Activated naive CD8-positive, alpha-beta T cell treated with anti-CD3 and anti-CD28 coated beads for 36 hours (primary cell): ENCODE measurements around the gene PAQR5. TPM values are rescaled to one million over a fixed set of nuclear protein-coding genes. Genes with fewer than 3 reads are reported as not detected.
"Not testable (repeated sequence)": the region's sequence is repeated elsewhere in the genome, so short reads cannot be mapped to it uniquely, and the experiment has no call there.

ENCODE experiments used
- DNase-seq: peaks from one replicate; pipeline ENCODE4 v3.0.0; 2021
- H3K27ac Mint-ChIP-seq: one replicate; pipeline ENCODE4 v1.8.0; 2022; ENCODE audit warnings: mild to moderate bottlenecking, moderate library complexity, mixed read lengths
- H3K27me3 Mint-ChIP-seq: one replicate; pipeline ENCODE4 v1.8.0; 2022; ENCODE audit warnings: mild to moderate bottlenecking, mixed read lengths
- H3K36me3 Mint-ChIP-seq: one replicate; pipeline ENCODE4 v1.8.0; 2021; ENCODE audit warnings: mild to moderate bottlenecking, mixed read lengths
- H3K4me1 Mint-ChIP-seq: one replicate; pipeline ENCODE4 v1.8.0; 2021; ENCODE audit warnings: mixed read lengths
- H3K4me3 Mint-ChIP-seq: one replicate; pipeline ENCODE4 v1.8.0; 2022; ENCODE audit warnings: mild to moderate bottlenecking, moderate library complexity, mixed read lengths
- H3K9me3 Mint-ChIP-seq: one replicate; pipeline ENCODE4 v1.8.0; 2022; ENCODE audit warnings: mixed read lengths
- total RNA-seq, 2 experiments: library from RNA; stranded (reverse); gene quantifications; one replicate each; pipeline ENCODE4 v1.2.3, GENCODE V29; 2021

PAQR5 gene
- total RNA-seq, 2 experiments from 2014 or later = 0.06 to 0.23 TPM

DNA sequence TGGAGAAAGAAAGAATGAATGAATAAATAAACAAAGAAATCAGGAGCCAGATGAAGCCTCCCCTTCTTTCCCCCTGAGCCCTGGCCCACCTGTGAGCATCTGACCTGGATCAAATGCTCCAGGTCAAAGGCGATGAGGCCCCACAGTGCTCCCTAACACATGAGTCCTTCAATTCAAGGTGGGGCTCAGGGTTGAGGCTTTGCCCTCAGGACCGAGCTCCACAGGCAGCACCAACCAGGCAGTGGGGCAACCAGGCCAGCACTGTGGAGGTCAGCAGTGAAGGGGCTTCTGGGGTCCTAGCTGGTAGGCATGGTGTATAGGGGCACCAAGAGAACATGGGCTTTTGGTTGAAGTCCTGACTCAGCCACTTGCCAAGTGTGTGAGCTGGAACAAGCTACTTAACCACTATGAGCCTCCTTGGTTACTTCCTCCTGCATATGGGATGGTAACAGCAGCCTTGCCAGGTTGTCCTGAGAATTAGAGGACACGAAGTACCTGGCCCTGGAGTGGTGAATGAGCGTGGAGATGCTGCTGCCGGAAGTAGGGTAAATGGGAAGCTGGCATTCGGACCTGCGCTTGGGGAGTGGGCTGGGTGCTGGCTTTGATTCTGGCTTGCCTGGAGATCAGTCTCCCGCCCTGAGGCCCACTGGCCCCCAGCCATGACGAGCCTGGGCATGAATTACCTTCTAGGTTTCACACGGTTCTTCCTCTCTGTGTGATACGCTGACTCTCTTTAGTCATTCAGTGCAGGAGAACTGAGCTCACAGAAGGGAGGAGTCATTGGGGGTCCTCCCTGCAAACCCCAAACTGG, 10.0 kb upstream of the PAQR5 start:
- H3K4me1 Mint-ChIP-seq = no peaks in the 10 kb centered on the region
- H3K36me3 Mint-ChIP-seq = no peaks in the 10 kb centered on the region
- no peak overlapping the region for H3K4me3 Mint-ChIP-seq
- DNase-seq = no peak
- H3K9me3 Mint-ChIP-seq = no peaks in the 10 kb centered on the region
- peaks cover 2% of the 10 kb centered on the region for H3K27me3 Mint-ChIP-seq
- H3K27ac Mint-ChIP-seq = no peak overlapping the region

DNA sequence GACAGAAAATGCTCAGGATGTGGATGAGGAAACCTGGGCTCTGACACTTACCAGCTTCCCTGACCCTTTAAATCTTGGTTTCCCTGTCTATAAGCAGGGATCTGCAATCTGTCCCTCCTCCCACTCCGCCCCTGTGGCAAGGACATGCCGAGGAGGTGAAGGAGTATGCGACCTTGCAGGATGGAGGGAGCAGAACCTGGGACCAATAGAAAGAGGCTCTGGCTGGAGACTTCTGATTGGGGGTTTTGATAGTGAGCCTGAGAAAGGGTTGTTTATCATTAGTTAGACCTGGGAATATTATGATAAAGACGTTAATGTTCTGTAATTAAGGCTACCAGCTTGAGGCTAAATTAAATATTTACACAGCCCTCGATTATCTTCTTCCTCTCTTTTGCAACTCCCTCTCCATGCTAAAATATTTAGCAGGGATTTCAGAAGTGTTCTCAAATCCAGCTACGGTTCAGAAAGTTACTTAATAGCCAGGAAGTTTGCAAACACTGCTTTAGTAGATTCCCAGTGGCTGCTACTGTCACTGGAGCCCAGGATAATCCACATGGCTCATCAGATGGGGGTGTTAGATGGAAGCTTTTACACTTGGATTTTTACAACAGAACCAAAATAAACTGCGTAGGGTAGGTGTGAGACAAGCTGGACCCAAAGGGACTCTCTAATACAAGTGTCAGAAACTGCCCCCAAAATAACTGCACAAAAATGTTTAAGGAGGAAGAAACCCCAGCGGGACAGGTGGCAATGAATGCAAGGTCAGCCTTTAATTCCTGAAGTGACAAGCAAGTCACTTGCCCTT, 9.2 kb upstream of the PAQR5 start:
- no peaks in the 10 kb centered on the region for H3K4me1 Mint-ChIP-seq
- DNase-seq = no peak
- H3K9me3 Mint-ChIP-seq = no peaks in the 10 kb centered on the region
- no peaks in the 10 kb centered on the region for H3K27me3 Mint-ChIP-seq
- H3K4me3 Mint-ChIP-seq = no peak overlapping the region
- no peak overlapping the region for H3K27ac Mint-ChIP-seq
- H3K36me3 Mint-ChIP-seq = no peaks in the 10 kb centered on the region

DNA sequence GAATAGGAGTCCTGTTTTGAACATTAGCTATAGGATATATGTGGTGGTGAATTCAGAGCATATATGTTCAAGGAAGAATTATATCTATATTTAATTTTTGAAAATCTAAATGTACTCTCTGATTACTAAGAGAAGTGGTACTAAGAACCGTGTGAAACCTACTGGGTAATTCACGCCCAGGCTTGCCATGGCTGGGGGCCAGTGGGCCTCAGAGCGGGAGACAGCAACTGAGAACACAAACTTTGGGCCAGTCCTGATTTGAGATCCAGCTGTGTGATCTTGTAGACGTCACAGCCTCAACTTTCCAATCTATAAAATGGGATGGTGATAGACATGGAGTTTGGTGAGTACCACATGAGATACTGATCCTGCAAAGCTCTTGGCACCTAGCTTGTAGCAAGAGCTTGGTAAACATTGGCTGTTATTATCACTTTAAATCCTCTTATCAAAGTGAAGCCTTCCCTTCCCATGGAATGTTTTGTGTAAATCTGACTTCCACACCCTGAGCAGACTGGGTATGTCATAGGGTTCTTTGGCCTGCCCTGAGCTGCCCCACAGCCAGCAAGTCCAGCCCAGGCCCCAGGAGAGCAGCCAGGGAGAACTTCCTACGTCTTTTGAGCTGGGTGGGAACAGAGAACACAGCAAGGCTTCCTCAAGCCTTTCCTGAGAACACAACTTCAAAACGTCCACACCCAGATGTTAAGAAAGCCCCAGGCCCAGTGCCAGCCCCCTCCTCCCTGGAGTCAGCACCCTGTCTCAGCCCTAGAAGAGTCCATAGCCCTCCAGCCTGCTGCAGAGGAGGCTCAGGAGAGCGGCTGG, 8.2 kb upstream of the PAQR5 start:
- Mint-ChIP-seq H3K4me1 (no peaks in the 10 kb centered on the region), H3K4me3 (no peak overlapping the region), H3K36me3 (no peaks in the 10 kb centered on the region), H3K27me3 (no peaks in the 10 kb centered on the region), H3K27ac (no peak overlapping the region), H3K9me3 (no peaks in the 10 kb centered on the region)
- DNase-seq = no peak

DNA sequence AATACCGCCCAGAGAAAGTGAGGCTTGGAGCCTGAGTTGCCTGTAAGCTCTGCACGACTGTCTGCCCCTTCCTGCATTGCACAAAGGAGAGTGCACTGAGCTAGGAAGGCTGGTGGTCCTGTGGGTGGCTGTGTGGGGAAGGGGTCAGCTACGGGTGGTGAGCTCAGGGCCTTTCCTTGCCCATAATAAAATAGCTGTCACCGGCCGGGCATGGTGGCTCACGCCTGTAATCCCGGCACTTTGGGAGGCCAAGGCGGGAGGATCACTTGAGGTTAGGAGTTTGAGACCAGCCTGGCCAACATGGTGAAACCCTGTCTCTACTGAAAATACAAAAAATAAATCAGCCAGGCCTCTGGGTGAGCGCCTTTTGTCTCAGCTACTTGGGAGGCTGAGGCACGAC, 7.1 kb upstream of the PAQR5 start:
- H3K36me3 Mint-ChIP-seq, H3K4me1 Mint-ChIP-seq, H3K9me3 Mint-ChIP-seq: not testable (repeated sequence)

DNA sequence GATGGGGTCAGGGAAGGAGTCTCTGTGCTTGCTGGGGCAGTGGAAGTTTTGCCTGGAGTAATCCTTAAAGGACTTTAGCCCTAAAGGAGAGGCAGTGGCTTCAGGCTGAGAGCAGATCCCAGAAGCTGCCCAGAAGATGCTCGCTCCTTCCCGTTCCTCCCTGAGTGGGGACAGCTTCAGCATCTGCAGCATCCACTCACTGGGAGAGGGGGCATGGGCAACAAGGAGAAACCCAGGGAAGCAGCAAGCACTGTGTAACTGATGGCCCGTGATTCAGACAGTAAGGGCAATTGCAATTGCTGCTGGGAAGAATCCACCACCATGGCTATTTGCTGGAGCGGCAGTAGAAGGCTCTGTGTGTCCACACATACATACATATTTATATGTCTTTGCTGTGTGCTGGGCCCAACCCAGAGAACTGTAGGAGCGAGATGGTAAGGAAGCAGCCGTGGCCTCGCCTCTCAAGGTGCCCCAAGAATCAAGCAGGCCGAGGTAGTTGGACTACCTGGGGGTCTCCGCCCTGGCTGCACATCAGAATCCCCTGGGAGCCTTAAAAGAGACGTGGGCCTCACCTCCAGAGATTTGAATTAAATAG, 5.8 kb upstream of the PAQR5 start:
- H3K9me3 Mint-ChIP-seq = no peaks in the 10 kb centered on the region
- H3K4me1 Mint-ChIP-seq = no peaks in the 10 kb centered on the region
- no peak overlapping the region for H3K4me3 Mint-ChIP-seq
- H3K27ac Mint-ChIP-seq = no peak overlapping the region
- no peaks in the 10 kb centered on the region for H3K36me3 Mint-ChIP-seq
- peaks cover 14% of the 10 kb centered on the region for H3K27me3 Mint-ChIP-seq
- DNase-seq = no peak

More for the DNA sequence above, 7.1 kb upstream of the PAQR5 start:
- H3K27ac Mint-ChIP-seq, H3K4me3 Mint-ChIP-seq, H3K27me3 Mint-ChIP-seq, DNase-seq: not testable (repeated sequence)

DNA sequence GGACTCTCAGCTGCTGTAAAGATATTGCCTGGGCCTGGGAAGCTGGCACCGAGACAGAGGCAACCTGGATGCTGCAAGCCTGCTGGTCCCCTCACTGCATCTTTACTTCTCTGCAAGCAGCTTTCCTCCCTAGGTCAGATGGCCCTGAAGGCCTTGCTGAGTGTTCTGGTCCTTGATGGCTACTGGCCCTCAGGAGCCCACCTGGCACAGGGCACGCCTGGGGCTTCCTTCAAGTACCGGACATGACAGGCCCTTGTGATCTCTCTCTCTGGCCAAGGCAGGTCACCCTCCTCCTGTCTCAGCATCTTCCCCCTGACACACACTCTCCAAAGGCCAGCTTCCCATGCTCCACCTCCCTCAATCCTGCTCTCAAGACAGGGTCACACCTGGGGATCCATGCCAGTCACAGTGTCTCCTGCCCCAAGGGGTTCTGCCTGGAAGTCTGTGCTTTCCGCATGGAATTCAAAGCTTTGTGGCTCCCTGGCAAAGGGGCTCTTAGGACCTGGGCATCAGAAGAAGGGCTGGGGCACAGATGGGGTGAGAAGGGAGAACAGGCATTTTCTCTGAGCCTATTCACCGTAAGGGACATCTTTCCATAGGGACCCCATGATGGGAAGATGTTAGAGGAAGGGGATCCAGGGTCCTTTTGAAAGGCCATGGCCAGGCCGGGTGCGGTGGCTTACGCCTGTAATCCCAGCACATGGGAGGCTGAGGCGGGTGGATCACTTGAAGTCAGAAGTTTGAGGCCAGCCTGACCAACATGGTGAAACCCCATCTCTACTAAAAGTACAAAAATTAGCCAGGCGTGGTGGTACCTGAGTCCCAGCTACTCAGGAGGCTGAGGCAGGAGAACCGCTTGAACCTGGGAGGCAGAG, 4.7 kb upstream of the PAQR5 start:
- DNase-seq = no peak
- Mint-ChIP-seq H3K36me3 (no peaks in the 10 kb centered on the region), H3K9me3 (no peaks in the 10 kb centered on the region), H3K4me1 (no peaks in the 10 kb centered on the region), H3K27me3 (peaks cover 21% of the 10 kb centered on the region), H3K27ac (no peak overlapping the region), H3K4me3 (no peak overlapping the region)

DNA sequence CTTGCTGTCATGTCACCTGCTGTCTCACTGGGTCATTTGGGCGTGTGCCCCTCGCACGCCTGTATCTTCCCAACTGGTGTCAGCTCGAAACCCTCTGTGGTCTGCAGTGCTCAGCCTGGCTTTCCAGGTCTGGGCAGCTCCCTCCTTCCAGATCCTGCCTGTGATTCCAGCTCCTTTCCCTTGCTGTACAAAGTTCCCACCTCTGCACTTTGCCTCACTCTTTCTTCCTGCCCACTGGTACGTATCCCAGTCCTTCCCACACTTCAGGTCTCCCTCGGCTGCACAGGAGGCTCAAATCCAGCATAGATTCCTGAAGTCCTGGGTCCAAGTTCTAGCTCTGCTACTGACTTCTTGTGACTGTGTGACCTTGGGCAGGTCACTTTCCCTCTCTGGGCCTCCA, 2.1 kb upstream of the PAQR5 start:
- Mint-ChIP-seq H3K4me3 (no peak overlapping the region), H3K27ac (no peak overlapping the region), H3K9me3 (no peaks in the 10 kb centered on the region), H3K4me1 (no peaks in the 10 kb centered on the region), H3K27me3 (peaks cover 47% of the 10 kb centered on the region), H3K36me3 (no peaks in the 10 kb centered on the region)
- no peak for DNase-seq

DNA sequence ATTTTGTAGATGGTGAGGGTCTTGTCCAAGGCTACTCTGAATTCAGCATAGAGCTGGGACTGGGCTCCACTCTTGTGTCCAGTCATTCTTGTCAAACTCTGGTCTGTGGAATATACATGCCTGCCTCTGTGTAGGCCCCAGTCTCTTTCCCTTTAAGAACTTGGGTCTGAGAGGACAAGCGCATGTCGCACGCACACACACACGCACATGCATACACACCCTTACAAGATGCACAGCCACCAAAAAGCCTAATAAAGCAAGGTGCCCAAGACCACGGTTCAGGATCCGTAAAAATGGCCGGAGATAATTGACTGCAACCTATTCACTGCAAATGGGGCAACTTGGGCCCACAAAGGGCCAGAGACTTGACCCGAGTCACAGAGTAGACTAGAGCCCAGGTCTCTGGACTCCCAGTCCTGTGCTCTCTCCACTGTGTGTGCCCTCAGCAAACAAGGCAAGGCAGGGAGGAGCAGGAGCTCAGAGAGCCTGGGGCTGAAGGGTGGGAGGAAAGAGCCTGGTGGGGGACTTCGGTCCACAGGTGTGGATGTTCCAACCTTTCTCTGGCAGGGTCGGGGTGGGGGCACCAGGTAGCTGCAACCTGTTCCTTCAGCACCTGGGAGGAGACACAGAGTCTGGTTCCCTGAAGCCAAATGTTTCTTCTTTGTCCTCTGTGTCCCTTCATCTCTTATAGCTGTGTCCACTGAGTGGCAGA, 914 bp upstream of the PAQR5 start:
- peaks cover 57% of the 10 kb centered on the region for H3K27me3 Mint-ChIP-seq
- H3K4me3 Mint-ChIP-seq = no peak overlapping the region
- no peaks in the 10 kb centered on the region for H3K4me1 Mint-ChIP-seq
- H3K36me3 Mint-ChIP-seq = no peaks in the 10 kb centered on the region
- no peak overlapping the region for H3K27ac Mint-ChIP-seq
- DNase-seq = no peak
- no peaks in the 10 kb centered on the region for H3K9me3 Mint-ChIP-seq

DNA sequence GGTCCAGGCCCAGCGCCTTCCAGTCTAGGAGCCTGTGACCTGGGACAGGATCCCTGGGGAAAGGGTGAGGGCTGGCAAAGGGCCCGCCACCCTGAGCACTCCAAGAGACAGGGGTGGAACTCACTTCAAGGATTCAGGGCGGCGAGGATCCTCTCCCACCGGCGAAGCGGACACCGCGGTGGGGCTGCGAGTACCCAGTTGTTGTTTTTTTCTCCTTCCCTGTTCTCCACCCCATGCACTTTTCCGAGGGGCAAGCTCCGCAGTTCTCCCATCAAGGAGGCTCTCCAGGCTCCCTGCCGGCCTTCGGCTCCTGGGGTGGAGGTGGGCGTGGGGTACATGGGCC, 387 bp upstream of the PAQR5 start:
- peaks cover 62% of the 10 kb centered on the region for H3K27me3 Mint-ChIP-seq
- H3K4me1 Mint-ChIP-seq = no peaks in the 10 kb centered on the region
- H3K9me3 Mint-ChIP-seq = no peaks in the 10 kb centered on the region
- DNase-seq = no peak
- peak overlapping the region; percentile 57 for H3K4me3 Mint-ChIP-seq
- H3K36me3 Mint-ChIP-seq = no peaks in the 10 kb centered on the region
- H3K27ac Mint-ChIP-seq = no peak overlapping the region

DNA sequence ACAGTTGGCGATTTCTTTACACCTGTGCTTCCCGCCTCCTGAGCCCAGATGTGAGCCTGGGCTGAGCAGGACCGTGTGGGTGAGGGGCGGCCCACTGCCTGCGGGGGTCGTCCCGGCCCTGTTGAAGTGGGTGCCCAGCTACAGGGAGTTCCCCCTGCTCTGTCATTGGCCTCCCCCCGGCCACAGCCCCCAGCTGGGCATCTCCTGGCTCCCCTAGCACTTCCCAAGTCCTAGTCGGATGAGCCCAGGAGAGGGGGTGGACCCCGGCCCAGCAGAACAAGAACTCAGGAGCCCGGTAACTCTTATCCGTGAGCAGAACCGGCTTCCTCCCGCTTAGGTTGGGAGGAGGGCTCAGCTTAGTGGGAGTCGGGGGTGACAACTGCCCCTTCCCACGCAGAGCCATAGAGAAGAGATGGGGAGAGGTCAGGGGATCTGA, 757 bp downstream of the PAQR5 start:
- Mint-ChIP-seq H3K27me3 (peaks cover 67% of the 10 kb centered on the region), H3K36me3 (no peaks in the 10 kb centered on the region), H3K9me3 (no peaks in the 10 kb centered on the region), H3K4me3 (peak overlapping the region; percentile 23), H3K27ac (no peak overlapping the region), H3K4me1 (no peaks in the 10 kb centered on the region)
- DNase-seq = no peak

DNA sequence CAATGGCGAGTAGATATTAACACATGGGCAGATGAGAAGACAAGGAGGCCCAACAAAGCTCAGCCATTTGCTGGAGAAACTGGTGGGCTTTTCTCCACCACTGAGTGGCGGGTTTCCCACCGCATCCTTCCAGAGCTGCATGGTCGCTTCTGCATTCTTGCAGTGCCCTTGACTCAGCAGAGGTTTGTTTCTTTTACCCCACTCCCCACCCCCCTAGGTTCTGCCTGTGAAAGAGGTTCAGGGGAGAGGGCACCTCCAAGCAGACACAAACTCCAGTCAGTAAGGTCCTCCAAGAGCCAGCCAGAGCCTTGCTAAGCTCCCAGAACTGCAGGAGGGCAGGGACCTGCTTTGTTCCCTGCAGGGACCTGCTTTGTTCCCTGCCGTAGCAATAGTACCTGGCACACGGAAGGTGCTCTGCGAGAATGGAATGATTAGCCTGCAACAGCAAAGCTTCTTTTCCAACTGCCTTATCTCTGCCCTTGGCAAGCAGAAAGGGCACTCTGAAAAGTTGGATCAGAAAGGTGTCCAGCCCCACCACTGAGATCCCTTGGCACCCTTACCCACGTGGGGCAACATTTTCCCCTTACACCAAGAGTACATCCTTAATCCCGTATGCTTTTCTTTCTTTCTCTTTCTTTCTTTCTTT, 1.4 kb downstream of the PAQR5 start:
- Mint-ChIP-seq H3K4me3 (no peak overlapping the region), H3K27me3 (peaks cover 68% of the 10 kb centered on the region), H3K4me1 (no peaks in the 10 kb centered on the region), H3K36me3 (no peaks in the 10 kb centered on the region), H3K27ac (no peak overlapping the region), H3K9me3 (no peaks in the 10 kb centered on the region)
- DNase-seq = no peak

DNA sequence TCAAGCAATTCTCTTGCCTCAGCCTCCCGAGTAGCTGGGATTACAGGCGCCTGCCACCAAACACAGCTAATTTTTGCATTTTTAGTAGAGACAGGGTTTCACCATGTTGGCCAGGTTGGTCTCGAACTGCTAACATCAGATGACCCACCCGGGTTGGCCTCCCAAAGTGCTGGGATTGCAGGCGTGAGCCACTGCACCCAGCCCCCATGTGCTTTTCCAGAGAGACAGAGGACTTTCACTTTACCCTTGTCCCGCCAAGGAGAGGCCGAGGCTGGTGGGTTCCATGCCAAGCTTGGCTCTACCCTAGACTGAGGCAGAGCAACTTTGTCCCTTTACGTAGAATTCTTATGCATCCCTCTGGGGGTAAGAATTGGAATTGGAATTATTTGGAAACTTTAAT, 2.4 kb downstream of the PAQR5 start:
- H3K27ac Mint-ChIP-seq, DNase-seq, H3K9me3 Mint-ChIP-seq, H3K36me3 Mint-ChIP-seq, H3K4me1 Mint-ChIP-seq: not testable (repeated sequence)
- Mint-ChIP-seq H3K4me3 (peak overlapping the region; percentile 23), H3K27me3 (peaks cover 68% of the 10 kb centered on the region)

DNA sequence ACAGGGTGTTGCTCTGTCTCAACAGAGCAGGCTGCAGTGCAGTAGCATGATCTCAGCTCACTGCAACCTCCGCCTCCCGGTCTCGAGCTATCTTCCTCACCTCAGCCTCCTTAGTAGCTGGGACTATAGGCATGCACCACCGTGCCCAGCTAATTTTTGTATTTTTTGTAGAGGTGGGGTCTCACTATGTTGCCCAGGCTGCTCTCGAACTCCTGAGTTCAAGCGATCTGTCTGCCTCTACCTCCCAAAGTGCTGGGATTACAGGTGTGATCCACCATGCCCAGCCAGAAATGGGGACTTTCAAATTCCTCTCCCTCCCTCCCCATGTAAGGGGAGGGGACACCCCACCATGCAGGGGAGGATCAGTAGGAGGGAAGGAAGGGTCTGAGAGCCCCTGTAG, 3.4 kb downstream of the PAQR5 start:
- H3K27ac Mint-ChIP-seq, H3K9me3 Mint-ChIP-seq: not testable (repeated sequence)
- peaks cover 61% of the 10 kb centered on the region for H3K27me3 Mint-ChIP-seq

More for the DNA sequence above, 3.4 kb downstream of the PAQR5 start:
- not testable (repeated sequence) for H3K4me1 Mint-ChIP-seq, H3K36me3 Mint-ChIP-seq, DNase-seq, H3K4me3 Mint-ChIP-seq
